GM20431 (cell line): ENCODE results near the gene STT3A.

Experiments
- in situ Hi-C: fragments of 300-500 bp; cut with MseI, MboI; formaldehyde crosslinking; loops from one replicate; pipeline ENCODE4 v1.15.0; 2020; ENCODE audit warnings: low sequenced_read_pairs; ENCODE audit not compliant: unreplicated experiment

STT3A gene

GRCh38 chr11:125638315-125638714, 45.7 kb downstream of the STT3A start:
- in situ Hi-C loops, result no loop called here

- in situ Hi-C loops, result no loop called here
Measured at GRCh38 chr11:125645871-125646270, 53.2 kb downstream of the STT3A start.

DNA sequence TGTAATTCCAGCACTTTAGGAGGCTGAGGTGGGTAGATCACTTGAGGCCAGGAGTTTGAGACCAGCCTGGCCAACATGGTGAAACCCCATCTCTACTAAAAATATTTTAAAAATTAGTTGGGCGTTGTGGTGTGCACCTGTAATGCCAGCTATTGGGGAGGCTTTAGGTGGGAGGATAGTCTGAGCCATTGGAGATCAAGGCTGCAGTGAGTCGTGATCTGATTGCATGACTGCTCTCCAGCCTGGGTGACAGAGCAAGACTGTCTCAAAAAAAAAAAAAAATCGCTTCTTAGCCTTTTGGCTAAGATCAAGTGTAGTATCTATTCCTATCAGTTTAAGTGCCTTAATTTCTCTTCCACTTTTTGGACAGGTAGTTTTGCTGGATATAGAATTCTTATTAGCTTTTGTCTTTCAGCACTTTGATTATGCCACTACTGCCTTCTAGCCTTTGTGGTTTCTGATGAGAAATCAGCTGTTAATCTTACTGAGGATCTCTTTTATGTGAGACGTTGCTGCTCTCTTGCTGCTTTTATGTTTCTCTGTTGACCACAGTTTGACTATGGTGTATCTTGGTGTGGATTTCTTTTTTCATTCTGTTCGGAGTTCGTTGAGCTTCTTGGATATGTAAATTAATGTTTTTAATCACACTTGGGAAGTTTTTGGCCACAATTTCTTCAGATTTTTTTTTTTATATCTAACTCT, 57.0 kb downstream of the STT3A start:
- in situ Hi-C loops, result no loop called here

- in situ Hi-C loops, result no loop called here
Measured at GRCh38 chr11:125662689-125663088, 70.0 kb downstream of the STT3A start.

DNA sequence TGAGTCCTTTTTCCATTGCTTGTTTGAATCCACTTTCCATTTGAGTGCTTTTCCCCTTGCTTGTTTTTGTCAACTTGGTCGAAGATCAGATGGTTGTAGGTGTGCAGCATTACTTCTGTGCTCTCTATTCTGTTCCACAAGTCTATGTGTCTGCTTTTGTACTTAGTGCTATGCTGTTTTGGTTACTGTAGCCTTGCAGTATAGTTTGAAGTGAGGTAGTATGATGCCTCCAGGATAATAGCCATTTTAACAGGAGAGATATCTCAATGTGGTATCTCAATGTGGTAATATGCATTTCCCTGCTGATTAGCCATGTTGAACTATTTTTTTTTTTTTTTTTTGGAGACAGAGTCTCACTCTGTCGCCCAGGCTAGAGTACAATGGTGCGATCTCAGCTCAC, 71.3 kb downstream of the STT3A start:
- in situ Hi-C loops, result no loop called here

- in situ Hi-C loops, result no loop called here
Measured at GRCh38 chr11:125667151-125667550, 74.5 kb downstream of the STT3A start.

- in situ Hi-C loops, result no loop called here
Measured at GRCh38 chr11:125670172-125670571, 77.5 kb downstream of the STT3A start.

DNA sequence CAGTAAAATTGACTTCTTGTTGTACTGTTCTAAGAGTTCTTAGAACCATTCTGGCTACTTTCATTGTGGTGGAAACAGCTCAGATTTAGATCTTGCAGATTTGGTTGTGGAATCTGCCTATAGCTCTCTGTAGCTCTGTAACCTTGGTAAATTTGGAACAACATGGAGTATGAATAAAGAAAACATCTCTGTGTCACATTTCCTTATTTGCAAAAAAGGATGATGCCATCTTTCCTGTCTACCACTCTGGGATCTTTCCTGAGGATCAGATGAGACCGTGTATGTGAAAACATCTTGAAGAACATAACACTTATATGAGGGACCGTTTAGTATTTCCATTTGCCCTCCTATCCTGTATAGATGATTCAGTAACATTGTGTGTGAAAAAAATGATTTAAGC, 78.9 kb downstream of the STT3A start:
- in situ Hi-C loops, result no loop called here
